C4-2B (cell line): ENCODE results near the gene FABP2.

Source experiments
- CTCF ChIP-seq: fragments of 450-650 bp; conservative IDR thresholded peaks from 2 replicates; pipeline ENCODE4 v1.5.1; 2017; ENCODE audit warnings: mild to moderate bottlenecking
- ZFX ChIP-seq: fragments of 450-650 bp; IDR thresholded peaks from 2 replicates; pipeline ENCODE4 v1.6.1; 2017

- TF ChIP-seq CTCF: 0 out of 2 replicates have a peak, but pooled peaks have one; percentile 3
- TF ChIP-seq ZFX: no peak
Measured at GRCh38 chr4:119284876-119285780, 36.8 kb downstream of the FABP2 start.
